Activated CD4-positive, alpha-beta T cell treated with anti-CD3 and anti-CD28 coated beads for 1 hour (primary cell): ENCODE data around the gene SIX2.
"Not testable (repeated sequence)": the region's sequence is repeated elsewhere in the genome, so short reads cannot be mapped to it uniquely, and the experiment has no call there.

Source experiments
- DNase-seq: peaks from one replicate; pipeline ENCODE4 v3.0.0-alpha.2; 2020

The SIX2 gene

GRCh38 chr2:45009303-45009927, at the start of gene SIX2:
Gene SIX2 (minus strand): TSS chr2:45009452. CDS start chr2:45009110, 342 bp downstream.
- DNase-seq: no peak

GRCh38 chr2:45055162-45055605, 45.9 kb upstream of the SIX2 start:
- no peak for DNase-seq

- DNase-seq: no peak
Measured at GRCh38 chr2:45053966-45054365, 44.7 kb upstream of the SIX2 start.

- no peak for DNase-seq
Measured at GRCh38 chr2:45052388-45052928, 43.2 kb upstream of the SIX2 start.

GRCh38 chr2:45049569-45050336, 40.5 kb upstream of the SIX2 start:
- DNase-seq: no peak

- DNase-seq: no peak
Measured at GRCh38 chr2:45047301-45047700, 38.0 kb upstream of the SIX2 start.

- DNase-seq: no peak
Measured at GRCh38 chr2:45046786-45047185, 37.5 kb upstream of the SIX2 start.

- no peak for DNase-seq
Measured at GRCh38 chr2:45045706-45046105, 36.5 kb upstream of the SIX2 start.

- DNase-seq: no peak
Measured at GRCh38 chr2:45044916-45045315, 35.7 kb upstream of the SIX2 start.

GRCh38 chr2:45043174-45043573, 33.9 kb upstream of the SIX2 start:
- DNase-seq: no peak

GRCh38 chr2:45042401-45042800, 33.1 kb upstream of the SIX2 start:
- DNase-seq: no peak

GRCh38 chr2:45040786-45041185, 31.5 kb upstream of the SIX2 start:
- DNase-seq: no peak

- DNase-seq: not testable (repeated sequence)
Measured at GRCh38 chr2:45039804-45040203, 30.6 kb upstream of the SIX2 start.

- not testable (repeated sequence) for DNase-seq
Measured at GRCh38 chr2:45038861-45039260, 29.6 kb upstream of the SIX2 start.

GRCh38 chr2:45033302-45033701, 24.1 kb upstream of the SIX2 start:
- DNase-seq: no peak

- DNase-seq: no peak
Measured at GRCh38 chr2:45031028-45031427, 21.8 kb upstream of the SIX2 start.

- no peak for DNase-seq
Measured at GRCh38 chr2:45030553-45030952, 21.3 kb upstream of the SIX2 start.

- no peak for DNase-seq
Measured at GRCh38 chr2:45029215-45029614, 20.0 kb upstream of the SIX2 start.

- no peak for DNase-seq
Measured at GRCh38 chr2:45028276-45028675, 19.0 kb upstream of the SIX2 start.

- no peak for DNase-seq
Measured at GRCh38 chr2:45026924-45027450, 17.7 kb upstream of the SIX2 start.

GRCh38 chr2:45024600-45025291, 15.5 kb upstream of the SIX2 start:
- DNase-seq: no peak

GRCh38 chr2:45024097-45024496, 14.8 kb upstream of the SIX2 start:
- DNase-seq: no peak

GRCh38 chr2:45020439-45020838, 11.2 kb upstream of the SIX2 start:
- no peak for DNase-seq
